Kidney epithelial cell (primary cell): ENCODE measurements around the gene PODNL1. TPM values are rescaled to one million over a fixed set of nuclear protein-coding genes. Genes with fewer than 3 reads are reported as not detected.
A peak's percentile ranks its signal among the peaks of the same experiment; 100 is the strongest.
"Not testable (repeated sequence)": the region's sequence is repeated elsewhere in the genome, so short reads cannot be mapped to it uniquely, and the experiment has no call there.

Experiments
- DNase-seq: peaks from one replicate; pipeline ENCODE4 v3.0.0-alpha.2; 2010; ENCODE audit warnings: low read depth
- H3K27me3 ChIP-seq: 2 replicates; pipeline ENCODE4 v1.6.0; 2011; ENCODE audit warnings: low read length; ENCODE audit not compliant: control insufficient read depth, insufficient read depth
- H3K36me3 ChIP-seq: 2 replicates; pipeline ENCODE4 v1.5.1; 2011; ENCODE audit warnings: low read length; ENCODE audit not compliant: control insufficient read depth, insufficient read depth
- H3K4me3 ChIP-seq: 2 replicates; pipeline ENCODE4 v1.5.1; 2011; ENCODE audit warnings: low read depth, mild to moderate bottlenecking, control low read depth, low read length
- total RNA-seq: library from RNA; depleted of rRNA; stranded (reverse); fragments of >200 nt; gene quantifications from 2 replicates; pipeline ENCODE4 v1.2.3, GENCODE V29; 2015
- TF ChIP-seq, protein P1 (sequence below): IDR thresholded peaks from 2 replicates; pipeline ENCODE4 v1.5.1; 2011; ENCODE audit warnings: mild to moderate bottlenecking, moderate library complexity, low read length, control low read depth, inconsistent platforms; ENCODE audit not compliant: insufficient read depth, poor library complexity, severe bottlenecking

Gene PODNL1
- total RNA-seq, 1 donor from 2014 or later: not detected

DNA sequence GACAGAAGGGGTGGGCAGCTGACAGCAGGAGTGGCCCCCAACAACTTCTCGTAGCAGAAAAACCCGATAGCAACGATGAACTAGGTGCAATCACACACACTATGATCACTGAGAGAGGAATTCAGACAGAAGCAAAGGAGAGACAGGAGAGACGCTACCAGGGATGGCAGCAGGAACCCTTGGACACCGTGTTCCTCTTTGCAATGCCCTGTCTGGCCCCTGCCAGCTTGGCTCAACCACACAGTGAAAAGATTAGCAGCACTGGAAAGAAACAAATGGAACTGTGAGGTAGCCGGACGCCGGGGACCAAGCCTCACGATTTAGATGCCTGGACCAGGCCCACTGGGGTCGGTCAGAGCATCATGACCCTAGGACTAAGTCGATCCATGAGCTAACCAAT is 37.7 kb upstream of the PODNL1 start:
- H3K36me3 ChIP-seq: no peaks in the 10 kb centered on the region
- H3K27me3 ChIP-seq: no peaks in the 10 kb centered on the region
- H3K4me3 ChIP-seq: no peak overlapping the region
- no peak for DNase-seq
- TF ChIP-seq, protein P1, sequence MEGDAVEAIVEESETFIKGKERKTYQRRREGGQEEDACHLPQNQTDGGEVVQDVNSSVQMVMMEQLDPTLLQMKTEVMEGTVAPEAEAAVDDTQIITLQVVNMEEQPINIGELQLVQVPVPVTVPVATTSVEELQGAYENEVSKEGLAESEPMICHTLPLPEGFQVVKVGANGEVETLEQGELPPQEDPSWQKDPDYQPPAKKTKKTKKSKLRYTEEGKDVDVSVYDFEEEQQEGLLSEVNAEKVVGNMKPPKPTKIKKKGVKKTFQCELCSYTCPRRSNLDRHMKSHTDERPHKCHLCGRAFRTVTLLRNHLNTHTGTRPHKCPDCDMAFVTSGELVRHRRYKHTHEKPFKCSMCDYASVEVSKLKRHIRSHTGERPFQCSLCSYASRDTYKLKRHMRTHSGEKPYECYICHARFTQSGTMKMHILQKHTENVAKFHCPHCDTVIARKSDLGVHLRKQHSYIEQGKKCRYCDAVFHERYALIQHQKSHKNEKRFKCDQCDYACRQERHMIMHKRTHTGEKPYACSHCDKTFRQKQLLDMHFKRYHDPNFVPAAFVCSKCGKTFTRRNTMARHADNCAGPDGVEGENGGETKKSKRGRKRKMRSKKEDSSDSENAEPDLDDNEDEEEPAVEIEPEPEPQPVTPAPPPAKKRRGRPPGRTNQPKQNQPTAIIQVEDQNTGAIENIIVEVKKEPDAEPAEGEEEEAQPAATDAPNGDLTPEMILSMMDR: no peak

DNA sequence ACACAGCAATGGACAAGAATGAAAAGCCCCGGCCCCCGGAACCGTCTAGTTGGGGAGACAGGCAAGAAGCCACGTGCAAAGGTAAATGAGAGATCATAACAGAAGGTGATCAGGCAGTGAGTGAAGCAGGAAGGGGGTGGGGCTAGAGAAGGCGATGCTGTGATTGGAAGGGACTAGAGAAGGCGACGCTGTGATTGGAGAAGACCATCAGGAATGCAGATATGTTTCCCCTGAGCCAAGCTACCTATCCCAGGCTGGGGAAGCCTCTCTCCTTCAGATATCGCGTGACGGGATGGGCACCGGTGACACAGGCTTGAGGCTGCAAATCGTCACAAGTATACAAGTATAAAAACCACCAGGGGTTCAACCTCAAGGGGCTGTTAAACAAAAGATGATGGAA is 35.9 kb upstream of the PODNL1 start:
- DNase-seq: peak; percentile 59
- Histone ChIP-seq H3K36me3 (no peaks in the 10 kb centered on the region), H3K4me3 (no peak overlapping the region), H3K27me3 (no peaks in the 10 kb centered on the region)
- TF ChIP-seq, protein P1: no peak

DNA sequence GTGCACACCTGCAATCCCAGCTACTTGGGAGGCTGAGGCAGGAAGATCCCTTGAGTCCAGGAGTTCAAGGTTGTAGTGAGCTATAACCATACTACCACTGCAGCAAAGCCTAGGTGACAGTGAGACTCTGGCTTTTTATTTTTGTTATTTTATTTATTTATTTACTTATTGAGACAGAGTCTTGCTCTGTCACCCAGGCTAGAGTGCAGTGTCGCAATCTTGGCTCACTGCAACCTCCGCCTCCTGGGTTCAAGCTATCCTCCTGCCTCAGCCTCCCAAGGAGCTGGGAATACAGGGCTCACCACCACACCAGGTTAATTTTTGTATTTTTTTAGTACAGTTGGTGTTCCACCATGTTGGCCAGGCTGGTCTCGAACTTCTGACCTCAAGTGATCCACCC is 35.3 kb upstream of the PODNL1 start:
- H3K27me3 ChIP-seq, DNase-seq, H3K4me3 ChIP-seq, H3K36me3 ChIP-seq: not testable (repeated sequence)

DNA sequence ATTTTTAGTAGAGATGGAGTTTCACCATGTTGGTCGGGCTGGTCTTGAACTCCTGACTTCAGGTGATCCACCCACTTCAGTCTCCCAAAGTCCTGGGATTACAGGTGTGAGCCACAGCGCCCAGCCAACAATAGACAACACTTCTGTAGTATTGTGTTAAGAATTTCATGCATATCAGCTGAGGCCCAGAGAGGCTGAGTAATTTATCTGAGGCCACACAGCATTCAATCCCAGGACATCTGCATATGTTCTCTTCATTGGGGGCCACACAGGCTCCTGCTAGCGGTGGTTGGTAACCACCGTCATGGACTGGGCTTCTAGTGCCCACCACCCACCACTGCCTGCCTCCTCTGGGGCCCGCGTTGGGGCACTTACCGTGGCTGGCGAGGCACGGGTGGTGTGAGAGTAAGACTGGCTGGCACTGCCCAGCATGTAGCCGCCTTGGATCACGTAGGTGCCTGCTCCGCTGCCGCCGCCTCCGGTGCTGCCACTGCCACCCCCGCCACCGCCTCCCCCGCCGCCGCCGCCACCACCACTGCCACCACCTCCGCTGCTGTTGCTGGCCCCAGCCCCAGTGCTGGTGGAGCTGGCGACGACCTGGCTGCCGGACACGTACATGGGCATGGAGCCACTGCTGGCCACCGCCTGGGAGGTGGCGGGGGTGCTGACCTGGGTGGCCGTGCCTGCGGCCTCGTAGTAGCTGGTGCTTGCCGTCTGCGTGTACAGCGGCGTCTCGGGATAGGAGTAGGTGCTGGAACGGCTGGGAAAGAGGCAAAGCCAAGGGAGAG is 34.3 kb upstream of the PODNL1 start:
- Histone ChIP-seq H3K4me3 (no peak overlapping the region), H3K36me3 (no peaks in the 10 kb centered on the region), H3K27me3 (no peaks in the 10 kb centered on the region)
- TF ChIP-seq, protein P1: no peak
- DNase-seq: no peak

DNA sequence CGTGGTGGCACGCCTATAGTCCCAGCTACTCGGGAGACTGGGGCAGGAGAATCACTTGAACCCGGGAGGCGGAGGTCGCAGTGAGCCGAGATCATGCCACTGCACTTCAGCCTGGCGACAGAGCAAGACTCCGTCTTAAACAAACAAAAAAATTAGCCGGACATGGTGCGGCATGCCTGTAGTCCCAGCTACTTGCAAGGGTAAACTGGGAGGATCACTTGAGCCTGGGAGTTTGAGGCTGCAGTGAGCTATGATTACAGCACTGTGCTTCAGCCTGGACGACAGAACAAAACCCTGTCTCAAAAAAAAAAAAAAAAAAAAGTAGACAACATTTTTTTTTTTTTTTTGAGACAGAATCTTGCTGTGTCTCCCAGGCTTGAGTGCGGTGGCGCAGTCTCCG is 33.7 kb upstream of the PODNL1 start:
- H3K36me3 ChIP-seq, H3K4me3 ChIP-seq, DNase-seq, H3K27me3 ChIP-seq: not testable (repeated sequence)

DNA sequence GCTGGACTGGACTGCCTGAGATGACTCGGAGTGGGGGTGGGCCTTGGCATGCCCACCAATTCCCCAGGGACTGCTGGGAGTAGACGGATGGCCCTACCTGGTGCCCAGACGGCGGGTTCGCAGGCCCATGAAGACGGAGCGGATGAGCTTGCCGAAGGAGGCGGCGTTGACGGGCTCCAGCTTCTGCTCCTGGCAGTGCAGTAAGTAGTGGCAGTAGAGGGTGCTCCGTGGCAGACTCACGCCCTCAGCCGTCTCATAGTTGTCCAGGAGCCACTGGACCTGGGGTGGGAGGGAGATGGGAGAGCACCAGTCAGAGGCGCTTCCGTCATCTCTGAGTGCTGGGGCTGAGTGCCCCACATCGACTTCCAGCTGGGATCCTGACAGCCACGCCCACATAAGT is 31.7 kb upstream of the PODNL1 start:
- DNase-seq: no peak
- Histone ChIP-seq H3K27me3 (no peaks in the 10 kb centered on the region), H3K36me3 (no peaks in the 10 kb centered on the region), H3K4me3 (no peak overlapping the region)
- TF ChIP-seq, protein P1: no peak

DNA sequence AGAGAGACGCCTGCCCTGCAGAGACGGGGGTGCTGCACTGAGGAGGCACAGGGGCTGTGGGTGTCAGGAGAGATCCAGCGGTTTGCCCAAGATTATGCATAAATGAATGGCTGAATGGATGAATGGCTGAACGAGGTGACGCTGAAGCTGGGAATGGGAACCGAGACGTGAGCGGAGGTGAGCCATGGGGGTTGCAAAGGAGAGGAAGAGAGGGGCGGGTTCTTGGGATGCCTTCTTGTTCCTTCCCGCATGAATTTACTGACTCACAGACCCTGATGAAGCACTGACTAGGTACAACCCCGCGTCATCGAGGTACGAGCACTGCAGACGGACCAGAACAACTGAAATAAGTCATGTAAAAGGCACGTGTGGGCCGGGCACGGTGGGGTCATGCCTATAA is 30.8 kb upstream of the PODNL1 start:
- DNase-seq: no peak
- TF ChIP-seq, protein P1: no peak
- no peaks in the 10 kb centered on the region for H3K27me3 ChIP-seq
- H3K36me3 ChIP-seq: no peaks in the 10 kb centered on the region
- no peak overlapping the region for H3K4me3 ChIP-seq
